CD8-positive, alpha-beta memory T cell (primary cell): ENCODE results near the gene IRGQ. TPM values are rescaled to one million over a fixed set of nuclear protein-coding genes. Genes with fewer than 3 reads are reported as not detected.
"Not testable (repeated sequence)": the region's sequence is repeated elsewhere in the genome, so short reads cannot be mapped to it uniquely, and the experiment has no call there.

ENCODE experiments used
- CTCF ChIA-PET: fragments of 350-600 bp; sonication (Branson Sonifier 250); formaldehyde crosslinking; loops from one replicate; lab custom pipeline; 2021; ENCODE audit warnings: antibody characterized with exemption; lab: Charles Lee
- POLR2A ChIA-PET: fragments of 350-600 bp; sonication (Branson Sonifier 250); formaldehyde crosslinking; loops from one replicate; lab custom pipeline; 2021; ENCODE audit warnings: antibody characterized with exemption; lab: Charles Lee
- DNase-seq, 5 donors: peaks; one replicate each; pipeline versions ENCODE4 v3.0.0 to v3.0.0-alpha.2; 2020 to 2022; ENCODE audit warnings: mixed read lengths in 1 of 5
- H3K27ac ChIP-seq: one replicate; pipeline ENCODE4 v1.7.0; 2013; ENCODE audit warnings: low read depth, mild to moderate bottlenecking, low read length, moderate library complexity
- H3K27me3 ChIP-seq: 2 replicates; pipeline ENCODE4 v1.7.0; 2013; ENCODE audit warnings: low read length, mild to moderate bottlenecking; ENCODE audit not compliant: insufficient read depth, poor library complexity, severe bottlenecking
- H3K36me3 ChIP-seq: 2 replicates; pipeline ENCODE4 v1.7.0; 2013; ENCODE audit warnings: mild to moderate bottlenecking, low read length, moderate library complexity; ENCODE audit not compliant: insufficient read depth
- H3K4me1 ChIP-seq: 2 replicates; pipeline ENCODE4 v1.7.0; 2013; ENCODE audit warnings: mild to moderate bottlenecking, low read length, moderate library complexity; ENCODE audit not compliant: insufficient read depth
- H3K4me3 ChIP-seq: 2 replicates; pipeline ENCODE4 v1.7.0; 2013; ENCODE audit warnings: mild to moderate bottlenecking, low read length
- H3K9me3 ChIP-seq: 2 replicates; pipeline ENCODE4 v1.7.0; 2013; ENCODE audit warnings: mild to moderate bottlenecking, low read length
- H3K27ac Mint-ChIP-seq, 8 donors: one replicate each; pipeline ENCODE4 v1.8.0; 2020 to 2021; ENCODE audit warnings: mixed read lengths in 8 of 8, mild to moderate bottlenecking in 6 of 8, inconsistent platforms in 3 of 8, moderate library complexity in 3 of 8
- H3K27me3 Mint-ChIP-seq, 2 donors: one replicate each; pipeline ENCODE4 v1.8.0; 2020 to 2021; ENCODE audit warnings: mixed read lengths in 2 of 2, mild to moderate bottlenecking in 1 of 2, moderate library complexity in 1 of 2
- H3K36me3 Mint-ChIP-seq, 3 donors: one replicate each; pipeline ENCODE4 v1.8.0; 2020 to 2021; ENCODE audit warnings: mixed read lengths in 3 of 3, inconsistent platforms in 1 of 3, mild to moderate bottlenecking in 1 of 3
- H3K4me1 Mint-ChIP-seq, 3 donors: one replicate each; pipeline ENCODE4 v1.8.0; 2020 to 2021; ENCODE audit warnings: mixed read lengths in 3 of 3, inconsistent platforms in 1 of 3, mild to moderate bottlenecking in 1 of 3
- H3K4me3 Mint-ChIP-seq, 7 donors: one replicate each; pipeline ENCODE4 v1.8.0; 2020 to 2021; ENCODE audit warnings: mixed read lengths in 7 of 7, mild to moderate bottlenecking in 6 of 7, moderate library complexity in 4 of 7, inconsistent platforms in 2 of 7
- H3K9me3 Mint-ChIP-seq, 5 donors: one replicate each; pipeline ENCODE4 v1.8.0; 2020 to 2022; ENCODE audit warnings: mixed read lengths in 5 of 5, mild to moderate bottlenecking in 3 of 5, moderate library complexity in 2 of 5, inconsistent platforms in 1 of 5
- polyA plus RNA-seq: library from polyadenylated mRNA; unstranded; fragments of 300-500 nt; fragmentation: Illumina TruSeq; gene quantifications from one replicate; pipeline ENCODE4 v1.2.3, GENCODE V29; 2021
- total RNA-seq, 2 experiments: library from RNA; stranded (reverse); gene quantifications; one replicate each; pipeline ENCODE4 v1.2.3, GENCODE V29; 2021

The IRGQ gene
- total and polyA plus RNA-seq, 3 experiments from 2014 or later = 2.2 to 30.2 (median 25.4) TPM

DNA sequence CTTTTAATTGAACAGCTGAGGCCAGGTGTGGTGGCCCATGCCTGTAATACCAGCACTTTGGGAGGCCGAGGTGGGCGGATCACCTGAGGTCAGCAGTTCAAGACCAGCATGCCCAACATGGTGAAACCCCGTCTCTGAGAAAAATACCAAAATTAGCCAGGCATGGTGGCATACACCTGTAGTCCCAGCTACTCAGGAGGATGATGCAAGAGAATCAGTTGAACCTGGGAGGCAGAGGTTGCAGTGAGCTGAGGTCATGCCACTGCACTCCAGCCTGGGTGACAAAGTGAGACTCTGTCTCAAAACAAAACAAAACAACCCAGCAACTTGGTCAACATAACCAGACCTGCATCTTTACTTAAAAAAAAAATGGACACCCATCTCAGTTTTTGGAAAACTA, 8.9 kb downstream of the IRGQ start:
- H3K27me3 Mint-ChIP-seq, H3K27me3 ChIP-seq, H3K9me3 Mint-ChIP-seq, DNase-seq, H3K4me3 ChIP-seq, H3K4me3 Mint-ChIP-seq, H3K9me3 ChIP-seq, POLR2A ChIA-PET, H3K36me3 ChIP-seq, H3K27ac ChIP-seq: not testable (repeated sequence)
- CTCF ChIA-PET = interaction anchor here (3.6 to 4.4 kb wide), 2 partner anchors 8 to 32 kb away, joined by 13 to 14 read pairs; no protein-coding TSS in a partner anchor
- Mint-ChIP-seq H3K36me3 (peaks cover 0 to 30% (median 3%) of the 10 kb centered on the region in 3 donors), H3K4me1 (peaks cover 22 to 30% (median 27%) of the 10 kb centered on the region in 3 donors), H3K27ac (peak overlapping the region in 1 of 8 donors; percentile 45)
- H3K4me1 ChIP-seq = peaks cover 12% of the 10 kb centered on the region

DNA sequence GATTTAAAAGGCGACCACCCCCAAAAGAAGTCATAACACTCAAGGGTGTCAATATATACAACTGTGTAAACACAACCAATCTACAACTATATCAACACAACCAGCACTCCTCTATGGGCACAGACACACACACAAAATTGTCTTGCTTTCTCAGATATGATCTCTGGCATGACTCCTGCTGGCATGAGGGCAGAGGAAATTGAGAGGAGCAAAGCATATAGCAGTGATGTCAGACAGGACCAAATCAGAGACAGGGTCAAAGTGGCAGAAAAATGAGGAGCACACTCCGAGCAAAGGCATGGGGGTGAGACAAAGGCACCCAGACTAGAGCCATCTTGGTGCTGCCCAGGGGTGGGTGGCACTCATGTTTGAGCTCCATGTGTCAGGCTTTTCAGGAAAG, 9.6 kb downstream of the IRGQ start:
- ChIA-PET CTCF (interaction anchor here (3.6 to 4.4 kb wide), 2 partner anchors 8 to 31 kb away, joined by 13 to 14 read pairs; no protein-coding TSS in a partner anchor), POLR2A (no interaction called here)
- peaks cover 22 to 34% (median 30%) of the 10 kb centered on the region in 3 donors for H3K4me1 Mint-ChIP-seq

DNA sequence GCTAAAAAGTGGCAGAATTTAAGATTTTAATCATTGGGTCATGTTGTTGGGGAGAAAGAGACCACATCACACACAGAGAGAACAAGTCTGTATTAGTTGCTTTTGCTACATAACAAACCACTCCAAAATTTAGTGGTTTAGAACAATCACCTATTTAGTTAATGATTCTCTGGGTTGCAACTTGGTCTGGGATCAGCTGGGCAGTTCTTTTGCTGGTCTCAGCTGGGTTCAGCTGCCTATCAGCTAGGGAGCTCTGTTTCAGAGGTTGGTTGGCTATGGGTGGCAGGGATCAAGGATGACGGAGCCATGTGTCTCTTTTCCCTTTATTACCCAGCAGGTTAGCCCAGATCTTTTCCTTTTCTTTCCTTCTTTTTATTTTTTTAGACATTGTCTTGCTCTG, 11.4 kb downstream of the IRGQ start:
- Mint-ChIP-seq H3K27me3 (no peaks in the 10 kb centered on the region), H3K4me1 (peaks cover 16 to 38% (median 23%) of the 10 kb centered on the region in 3 donors), H3K9me3 (no peaks in the 10 kb centered on the region), H3K36me3 (peaks cover 0 to 17% (median 3%) of the 10 kb centered on the region in 3 donors), H3K27ac (peak overlapping the region in 7 of 8 donors; percentile 38 to 81 (median 68)), H3K4me3 (no peak overlapping the region)
- no peak for DNase-seq
- Histone ChIP-seq H3K9me3 (no peaks in the 10 kb centered on the region), H3K4me1 (peaks cover 11% of the 10 kb centered on the region), H3K36me3 (no peaks in the 10 kb centered on the region), H3K4me3 (no peak overlapping the region), H3K27me3 (no peaks in the 10 kb centered on the region), H3K27ac (no peak overlapping the region)
- CTCF ChIA-PET = interaction anchor here (1.3 to 3.6 kb wide), 2 partner anchors 10 to 30 kb away, joined by 6 to 14 read pairs; no protein-coding TSS in a partner anchor
- POLR2A ChIA-PET = no interaction called here

More for the DNA sequence above, 9.6 kb downstream of the IRGQ start:
- Histone ChIP-seq H3K27me3 (no peaks in the 10 kb centered on the region), H3K36me3 (no peaks in the 10 kb centered on the region), H3K4me3 (no peak overlapping the region), H3K4me1 (peaks cover 12% of the 10 kb centered on the region), H3K27ac (no peak overlapping the region), H3K9me3 (no peaks in the 10 kb centered on the region)
- H3K36me3 Mint-ChIP-seq = peaks cover 0 to 30% (median 3%) of the 10 kb centered on the region in 3 donors
- no peak for DNase-seq
- peak overlapping the region in 1 of 8 donors; percentile 45 for H3K27ac Mint-ChIP-seq
- H3K27me3 Mint-ChIP-seq = no peaks in the 10 kb centered on the region
- no peaks in the 10 kb centered on the region for H3K9me3 Mint-ChIP-seq
- H3K4me3 Mint-ChIP-seq = no peak overlapping the region

DNA sequence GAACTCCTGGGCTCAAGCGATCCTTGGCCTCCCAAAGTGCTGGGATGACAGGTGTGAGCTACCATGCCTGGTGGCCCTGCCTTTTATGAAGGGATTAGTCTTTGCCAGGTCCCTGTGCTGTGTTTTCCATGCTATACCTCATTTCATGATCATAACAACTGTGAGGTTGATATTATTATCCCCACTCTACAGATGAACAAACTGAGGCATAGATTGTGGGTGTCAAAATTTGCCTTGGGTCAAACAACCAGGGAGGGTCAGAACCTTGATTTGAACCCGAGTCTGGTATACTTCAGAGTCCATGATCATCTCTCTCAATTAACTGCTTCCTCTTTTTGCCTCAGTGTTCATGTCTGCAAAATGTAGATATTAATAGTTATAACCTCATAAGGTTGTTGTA, 13.4 kb downstream of the IRGQ start:
- H3K27me3 ChIP-seq = no peaks in the 10 kb centered on the region
- no peak overlapping the region for H3K4me3 ChIP-seq
- H3K36me3 Mint-ChIP-seq = peaks cover 0 to 15% (median 3%) of the 10 kb centered on the region in 3 donors
- DNase-seq = no peak
- peaks cover 20 to 49% (median 21%) of the 10 kb centered on the region in 3 donors for H3K4me1 Mint-ChIP-seq
- CTCF ChIA-PET = interaction anchor here (3.2 kb wide), 1 partner anchor 12 kb away, joined by 14 read pairs; no protein-coding TSS in a partner anchor
- POLR2A ChIA-PET = no interaction called here
- no peaks in the 10 kb centered on the region for H3K36me3 ChIP-seq
- H3K4me1 ChIP-seq = peaks cover 11% of the 10 kb centered on the region
- no peaks in the 10 kb centered on the region for H3K9me3 ChIP-seq
- peak overlapping the region in 3 of 8 donors; percentile 42 to 74 (median 58) for H3K27ac Mint-ChIP-seq
- no peak overlapping the region for H3K27ac ChIP-seq
- no peaks in the 10 kb centered on the region for H3K27me3 Mint-ChIP-seq
- H3K9me3 Mint-ChIP-seq = no peaks in the 10 kb centered on the region
- peak overlapping the region in 1 of 7 donors; percentile 54 for H3K4me3 Mint-ChIP-seq

DNA sequence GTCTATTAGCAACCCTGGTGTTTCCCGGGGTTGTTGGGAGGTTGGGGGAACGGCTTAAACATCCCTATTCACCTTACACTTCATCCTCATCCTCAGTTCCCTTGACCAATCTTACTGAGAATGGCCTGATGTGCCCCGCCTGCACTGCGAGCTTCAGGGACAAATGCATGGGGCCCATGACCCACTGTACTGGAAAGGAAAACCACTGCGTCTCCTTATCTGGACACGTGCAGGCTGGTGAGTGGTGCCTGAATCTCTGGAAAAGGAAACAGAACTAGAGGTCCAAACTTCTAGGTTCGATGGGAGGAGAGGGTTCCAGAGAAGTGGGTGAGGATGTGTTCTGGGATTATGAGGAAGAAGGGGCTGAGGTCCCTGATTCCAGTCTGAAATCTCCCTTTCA, 14.5 kb downstream of the IRGQ start:
- H3K27ac Mint-ChIP-seq = peak overlapping the region in 6 of 8 donors; percentile 37 to 84 (median 61)
- Histone ChIP-seq H3K4me1 (peaks cover 11% of the 10 kb centered on the region), H3K9me3 (no peaks in the 10 kb centered on the region), H3K27ac (no peak overlapping the region), H3K4me3 (no peak overlapping the region), H3K36me3 (no peaks in the 10 kb centered on the region), H3K27me3 (no peaks in the 10 kb centered on the region)
- H3K4me3 Mint-ChIP-seq = peak overlapping the region in 6 of 7 donors; percentile 5 to 84 (median 28)
- H3K27me3 Mint-ChIP-seq = no peaks in the 10 kb centered on the region
- DNase-seq = no peak
- ChIA-PET CTCF (interaction anchor here (0.9 to 3.2 kb wide), 2 partner anchors 13 to 26 kb away, joined by 3 to 14 read pairs; no protein-coding TSS in a partner anchor), POLR2A (no interaction called here)
- no peaks in the 10 kb centered on the region for H3K9me3 Mint-ChIP-seq
- peaks cover 0 to 11% (median 3%) of the 10 kb centered on the region in 3 donors for H3K36me3 Mint-ChIP-seq
- H3K4me1 Mint-ChIP-seq = peaks cover 24 to 55% (median 25%) of the 10 kb centered on the region in 3 donors

DNA sequence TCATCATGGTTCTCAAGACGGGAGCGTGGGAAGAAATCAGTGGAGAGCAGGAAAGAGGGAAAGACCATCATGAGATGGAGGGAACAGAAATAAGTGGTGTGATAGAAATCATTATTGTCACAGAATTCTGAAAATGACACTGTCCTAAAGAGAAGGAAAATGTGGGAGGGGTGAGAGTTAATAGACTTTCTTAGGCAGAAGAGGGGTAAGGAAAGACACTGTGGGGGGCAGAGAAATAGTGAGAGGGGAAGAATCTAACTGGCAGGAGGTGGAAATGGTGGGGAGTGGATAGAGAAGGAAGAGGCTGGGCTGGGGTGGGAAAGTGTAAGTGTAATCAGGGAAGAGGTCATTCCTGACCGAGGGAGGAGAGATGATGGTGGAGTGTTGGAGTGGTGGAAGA, 17.1 kb downstream of the IRGQ start:
- Histone ChIP-seq H3K36me3 (peaks cover under 1% of the 10 kb centered on the region), H3K4me1 (peaks cover 20% of the 10 kb centered on the region), H3K27ac (no peak overlapping the region), H3K4me3 (no peak overlapping the region), H3K27me3 (no peaks in the 10 kb centered on the region), H3K9me3 (no peaks in the 10 kb centered on the region)
- H3K9me3 Mint-ChIP-seq = no peaks in the 10 kb centered on the region
- peak overlapping the region in 6 of 7 donors; percentile 6 to 74 (median 40) for H3K4me3 Mint-ChIP-seq
- H3K4me1 Mint-ChIP-seq = peaks cover 23 to 69% (median 30%) of the 10 kb centered on the region in 3 donors
- ChIA-PET POLR2A (no interaction called here), CTCF (interaction anchor here (1.0 to 1.6 kb wide), 4 partner anchors 14 to 24 kb away, joined by 3 to 10 read pairs (median 6); no protein-coding TSS in a partner anchor)
- H3K27me3 Mint-ChIP-seq = no peaks in the 10 kb centered on the region
- H3K36me3 Mint-ChIP-seq = peaks cover 0 to 8% (median 3%) of the 10 kb centered on the region in 3 donors
- no peak for DNase-seq
- peak overlapping the region in 5 of 8 donors; percentile 9 to 86 (median 38) for H3K27ac Mint-ChIP-seq

DNA sequence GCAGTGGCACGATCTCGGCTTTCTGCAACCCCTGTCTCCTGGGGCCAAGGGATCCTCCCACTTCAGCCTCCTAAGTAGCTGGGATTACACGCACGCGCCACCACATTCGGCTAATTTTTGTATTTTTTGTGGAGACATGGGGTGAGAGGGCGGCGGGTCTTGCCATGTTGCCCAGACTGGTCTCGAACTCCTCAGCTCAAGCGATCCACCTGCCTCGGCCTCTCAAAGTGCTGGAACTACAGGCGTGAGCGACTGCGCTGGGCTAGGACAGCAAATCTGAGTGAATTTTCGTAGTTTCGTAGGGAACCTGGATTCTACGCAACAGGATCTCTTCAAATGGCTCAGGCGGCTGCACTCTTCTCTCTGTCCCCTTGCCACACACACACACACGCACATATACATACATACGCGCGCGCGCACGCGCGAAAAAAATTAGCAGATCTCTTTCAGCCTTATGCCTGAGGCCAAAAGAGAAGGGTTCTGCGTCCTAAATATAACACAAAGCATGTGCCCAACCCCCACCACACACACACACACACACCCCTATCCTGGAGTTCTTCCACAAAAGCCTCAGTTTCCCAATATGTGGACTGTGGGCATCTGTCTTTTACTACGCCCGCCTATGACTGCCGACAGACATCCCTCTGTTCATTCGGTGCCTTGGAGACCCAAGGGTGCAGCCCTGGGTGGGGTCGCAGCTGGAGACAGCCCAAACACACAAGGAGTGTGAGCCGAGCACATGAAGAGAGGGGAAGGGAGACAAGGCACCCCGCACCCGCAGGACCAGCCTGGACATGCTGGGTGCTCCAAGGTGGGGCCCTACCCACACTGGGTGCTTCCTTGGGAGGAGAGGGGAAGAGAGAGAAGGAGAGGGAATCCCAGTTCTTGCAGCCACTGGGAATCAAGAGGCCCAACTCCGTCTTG, 19.7 kb downstream of the IRGQ start:
- Histone ChIP-seq H3K36me3 (peaks cover 11% of the 10 kb centered on the region), H3K27ac (peak overlapping the region; percentile 96), H3K4me1 (peaks cover 20% of the 10 kb centered on the region), H3K27me3 (no peaks in the 10 kb centered on the region), H3K4me3 (peak overlapping the region; percentile 61), H3K9me3 (no peaks in the 10 kb centered on the region)
- POLR2A ChIA-PET = no interaction called here
- no peak for DNase-seq
- Mint-ChIP-seq H3K4me1 (peaks cover 30 to 74% (median 47%) of the 10 kb centered on the region in 3 donors), H3K9me3 (no peaks in the 10 kb centered on the region), H3K36me3 (peaks cover 3 to 17% (median 6%) of the 10 kb centered on the region in 3 donors), H3K27me3 (no peaks in the 10 kb centered on the region), H3K27ac (peak overlapping the region in 7 of 8 donors; percentile 72 to 99 (median 98)), H3K4me3 (peak overlapping the region; percentile 95 to 99 (median 96))
- CTCF ChIA-PET = interaction anchor here (2.5 kb wide), 1 partner anchor 21 kb away, joined by 17 read pairs; no protein-coding TSS in a partner anchor
